Measurements from ENCODE around the gene REXO4.

The REXO4 gene, protein sequence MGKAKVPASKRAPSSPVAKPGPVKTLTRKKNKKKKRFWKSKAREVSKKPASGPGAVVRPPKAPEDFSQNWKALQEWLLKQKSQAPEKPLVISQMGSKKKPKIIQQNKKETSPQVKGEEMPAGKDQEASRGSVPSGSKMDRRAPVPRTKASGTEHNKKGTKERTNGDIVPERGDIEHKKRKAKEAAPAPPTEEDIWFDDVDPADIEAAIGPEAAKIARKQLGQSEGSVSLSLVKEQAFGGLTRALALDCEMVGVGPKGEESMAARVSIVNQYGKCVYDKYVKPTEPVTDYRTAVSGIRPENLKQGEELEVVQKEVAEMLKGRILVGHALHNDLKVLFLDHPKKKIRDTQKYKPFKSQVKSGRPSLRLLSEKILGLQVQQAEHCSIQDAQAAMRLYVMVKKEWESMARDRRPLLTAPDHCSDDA

DNA sequence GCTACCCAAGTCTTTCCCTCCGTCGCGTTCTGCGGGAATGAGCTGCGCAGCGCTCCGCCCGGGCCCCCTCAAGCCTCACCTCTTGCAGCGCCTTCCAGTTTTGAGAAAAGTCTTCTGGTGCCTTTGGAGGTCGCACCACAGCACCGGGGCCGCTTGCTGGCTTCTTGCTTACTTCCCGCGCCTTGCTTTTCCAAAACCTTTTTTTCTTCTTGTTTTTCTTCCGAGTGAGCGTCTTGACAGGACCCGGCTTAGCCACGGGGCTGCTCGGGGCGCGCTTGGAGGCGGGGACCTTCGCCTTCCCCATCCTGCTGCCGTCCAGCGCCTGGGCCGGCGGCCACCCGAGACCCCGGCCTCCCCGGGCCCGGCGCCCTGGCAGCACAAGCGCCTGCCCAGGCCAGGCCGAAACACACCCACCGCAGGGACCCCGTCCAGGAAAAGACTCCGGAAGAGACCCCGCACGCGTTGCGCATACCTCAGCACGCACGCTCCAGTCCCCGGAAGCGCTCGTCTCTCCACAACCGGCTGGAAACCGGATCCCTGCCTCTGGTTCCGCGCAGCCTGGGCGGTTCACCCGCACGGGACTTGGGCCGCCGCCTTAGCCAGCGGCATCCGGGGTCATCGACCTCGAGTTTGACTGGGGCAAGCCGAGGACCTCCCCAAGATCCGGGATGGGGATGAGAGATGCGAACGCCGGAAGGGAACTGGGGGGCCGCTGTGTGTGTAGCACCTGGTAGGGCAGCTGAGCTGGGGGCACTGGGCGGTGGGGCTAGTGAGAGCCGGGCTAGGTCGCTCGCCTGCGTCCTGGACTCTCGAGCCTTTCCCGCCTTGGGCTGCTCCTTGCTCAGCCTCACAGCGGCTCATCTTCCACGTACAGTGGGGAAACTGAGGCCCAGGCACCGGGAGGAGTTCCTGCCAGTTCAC, at the start of gene REXO4:
Gene REXO4 (minus strand): TSS at position 470 of the 921 bp plus-strand sequence. CDS start 166 bp downstream, at position 304.
- peak; percentile 90 to 91 for DNase-seq (ENCODE audit: low read depth in 2 of 2)
- TF ChIP-seq CTCF (IDR thresholded peaks at IDR 0.05; ENCODE audit: low read depth, low read length) = no peak
- peak within 1 kb of the TSS; percentile 70 to 86 for H3K4me3 ChIP-seq (replicated peaks in 1 of 2; ENCODE audit: low read depth in 2 of 2, low read length in 2 of 2)

GRCh38 chr9:133467101-133467500, 49.3 kb upstream of the REXO4 start:
- no peak for TF ChIP-seq CTCF (IDR thresholded peaks at IDR 0.05; ENCODE audit: low read depth, low read length)
- DNase-seq (ENCODE audit: low read depth in 2 of 2) = no peak
- H3K4me3 ChIP-seq (replicated peaks in 1 of 2; ENCODE audit: low read depth in 2 of 2, low read length in 2 of 2) = no peak overlapping the region

DNA sequence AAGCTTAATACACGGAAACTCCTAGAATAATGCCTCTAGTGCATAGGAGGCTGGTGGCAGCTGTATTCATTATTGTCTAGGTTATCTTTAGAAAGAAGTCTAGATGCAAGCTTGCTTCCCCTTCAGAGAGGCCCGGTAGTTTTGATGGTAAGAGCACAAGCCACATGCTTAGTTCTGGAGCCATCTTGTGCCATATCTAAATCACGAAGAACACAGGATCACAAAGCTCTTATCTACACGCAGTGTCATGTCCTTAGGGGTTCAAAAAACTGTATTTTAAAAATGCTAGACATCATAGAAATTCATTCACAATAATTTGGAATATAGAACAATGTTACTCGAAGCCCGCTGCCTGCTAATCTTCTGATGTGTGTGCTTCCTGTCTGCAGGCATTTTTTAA, 48.2 kb upstream of the REXO4 start:
- no peak for TF ChIP-seq CTCF (IDR thresholded peaks at IDR 0.05; ENCODE audit: low read depth, low read length)
- no peak for DNase-seq (ENCODE audit: low read depth in 2 of 2)
- H3K4me3 ChIP-seq (replicated peaks in 1 of 2; ENCODE audit: low read depth in 2 of 2, low read length in 2 of 2) = no peak overlapping the region

DNA sequence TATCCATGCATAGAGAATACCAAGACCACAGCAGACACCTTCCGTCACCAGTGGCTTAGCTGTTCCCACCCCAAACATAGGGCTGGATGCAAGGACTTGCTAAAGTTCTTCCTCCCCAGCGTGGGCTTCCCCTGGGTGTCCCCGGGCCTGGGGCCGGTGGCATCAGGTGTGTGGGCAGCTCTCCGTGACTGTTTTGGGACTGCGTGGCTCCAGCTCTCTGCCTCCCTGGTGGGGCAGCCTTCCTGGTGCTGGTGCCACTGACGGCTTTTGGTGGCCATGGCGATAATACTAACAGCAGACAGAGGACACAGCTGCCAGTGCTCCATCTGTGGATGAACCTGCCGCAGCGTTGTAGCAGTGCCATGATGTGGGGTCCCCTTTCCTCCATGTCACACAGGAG, 46.8 kb upstream of the REXO4 start:
- H3K4me3 ChIP-seq (replicated peaks in 1 of 2; ENCODE audit: low read depth in 2 of 2, low read length in 2 of 2) = no peak overlapping the region
- DNase-seq (ENCODE audit: low read depth in 2 of 2) = no peak
- TF ChIP-seq CTCF (IDR thresholded peaks at IDR 0.05; ENCODE audit: low read depth, low read length) = no peak

GRCh38 chr9:133463864-133464615, 46.2 kb upstream of the REXO4 start:
- no peak for TF ChIP-seq CTCF (IDR thresholded peaks at IDR 0.05; ENCODE audit: low read depth, low read length)
- peak in 1 of 2 donors; percentile 23 for DNase-seq (ENCODE audit: low read depth in 2 of 2)
- no peak overlapping the region for H3K4me3 ChIP-seq (replicated peaks in 1 of 2; ENCODE audit: low read depth in 2 of 2, low read length in 2 of 2)

DNA sequence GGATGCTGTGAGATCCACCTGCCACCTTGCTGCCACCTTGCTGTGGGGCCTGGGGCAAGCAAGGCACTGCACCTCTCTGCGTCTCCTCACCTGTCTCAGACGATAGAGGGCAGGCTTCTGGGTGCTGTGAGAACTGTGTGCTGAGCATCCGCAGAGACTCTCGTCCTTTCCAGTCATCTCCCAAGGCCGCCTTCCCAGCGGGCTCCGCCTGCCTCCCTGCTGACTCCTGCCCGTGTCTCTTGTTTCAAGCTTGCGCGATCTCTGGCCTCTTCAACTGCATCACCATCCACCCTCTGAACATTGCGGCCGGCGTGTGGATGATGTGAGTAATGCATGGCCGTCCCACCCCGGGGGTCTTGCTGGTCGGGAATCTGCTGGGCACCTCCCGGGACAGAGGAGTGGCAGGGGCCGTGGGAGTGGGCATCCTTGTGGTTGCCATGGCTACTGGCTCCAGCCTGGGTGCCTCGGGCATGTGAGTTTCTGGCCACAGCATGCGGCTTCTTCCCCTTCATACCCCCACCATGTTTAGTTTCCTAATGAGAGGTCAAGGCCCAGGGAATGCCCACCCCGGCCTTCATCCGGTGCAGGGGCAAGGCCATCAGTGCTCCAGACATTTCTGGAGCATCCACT, 45.5 kb upstream of the REXO4 start:
- H3K4me3 ChIP-seq (replicated peaks in 1 of 2; ENCODE audit: low read depth in 2 of 2, low read length in 2 of 2) = no peak overlapping the region
- TF ChIP-seq CTCF (IDR thresholded peaks at IDR 0.05; ENCODE audit: low read depth, low read length) = no peak
- DNase-seq (ENCODE audit: low read depth in 2 of 2) = no peak
